ENCODE measurements around the gene RPL36. TPM values are rescaled to one million over a fixed set of nuclear protein-coding genes. Genes with fewer than 3 reads are reported as not detected.

The RPL36 gene
- 84.7 and 180 TPM in 2 replicates for total RNA-seq (2011; cell fraction: chromatin; rRNA removed; ENCODE audit: low replicate concordance)
- total RNA-seq (2011; cell fraction: nucleolus; rRNA removed) = 420 and 494 TPM in 2 replicates
- total RNA-seq (2011; cell fraction: nucleoplasm; rRNA removed) = 317 and 516 TPM in 2 replicates
- total RNA-seq (2014; rRNA removed) (2,132 and 2,298 TPM in 2 replicates), total RNA-seq (2014; rRNA removed; fragmentation: Illumina TruSeq; extraction: Trizol) (392 and 590 TPM in 2 replicates), total RNA-seq (2015; rRNA removed; fragmentation: Illumina TruSeq; extraction: Trizol) (1,406 and 1,507 TPM in 2 replicates), total RNA-seq (2021) (1,327 and 1,377 TPM in 2 replicates), polyA plus RNA-seq (2011; rRNA removed) (695 and 1,029 TPM in 2 replicates), polyA plus RNA-seq (2014; fragmentation: Illumina TruSeq; extraction: Trizol) (350 and 728 TPM in 2 replicates), polyA plus RNA-seq (2014; fragmentation: Nextera tagmentation; extraction: Ambion mirVana) (1,000 to 10,000 TPM; 3,132 to 3,412 TPM), polyA plus RNA-seq (2014; rRNA removed) (1,530 and 1,653 TPM in 2 replicates), polyA minus RNA-seq (2011; rRNA and poly(A)+ RNA removed) (132 and 161 TPM in 2 replicates), Bru-seq, nascent RNA (percentile 95 among the genes with signal in this experiment), BruChase-seq, experiment 1, labeled RNA remaining after a 2-hour chase (percentile 84 among the genes with signal in this experiment), BruChase-seq, experiment 2, labeled RNA remaining after a 6-hour chase (percentile 87 among the genes with signal in this experiment)
- polyA plus RNA-seq (2011; cell fraction: cytosol; rRNA removed) = 629 and 993 TPM in 2 replicates
- polyA plus RNA-seq (2011; cell fraction: nucleus; rRNA removed) = 639 and 683 TPM in 2 replicates
- 2,027 and 2,339 TPM in 2 replicates for polyA plus RNA-seq (2012)
- 779 and 953 TPM in 2 replicates for polyA minus RNA-seq (2011; cell fraction: cytosol; rRNA and poly(A)+ RNA removed)
- 134 and 203 TPM in 2 replicates for polyA minus RNA-seq (2011; cell fraction: nucleus; rRNA and poly(A)+ RNA removed)
- long read RNA-seq, experiment 1, transcript RPL36-201 (4 exons, 707 nt) = major isoform, 1,364 of 2,717 reads
- long read RNA-seq, experiment 1, transcript RPL36-202 (3 exons, 556 nt) = minor isoform, 108 of 2,717 reads
- long read RNA-seq, experiment 1, partial matches to known transcripts = 853 of 2,717 reads
- long read RNA-seq, experiment 1, other reads (novel, unspliced or antisense) = 390 of 2,717 reads
- long read RNA-seq, experiment 2, transcript RPL36-202 (3 exons, 556 nt) = minor isoform, 767 of 1,943 reads
- long read RNA-seq, experiment 2, transcript RPL36-201 (4 exons, 707 nt) = major isoform, 1,097 of 1,943 reads
- long read RNA-seq, experiment 2, partial matches to known transcripts = 39 of 1,943 reads
- long read RNA-seq, experiment 2, other reads (novel, unspliced or antisense) = 37 of 1,943 reads
- long read RNA-seq, experiment 3, transcript RPL36-202 (3 exons, 556 nt) = minor isoform, 254 of 2,600 reads
- long read RNA-seq, experiment 3, transcript RPL36-201 (4 exons, 707 nt) = major isoform, 2,285 of 2,600 reads
- long read RNA-seq, experiment 3, partial matches to known transcripts = 17 of 2,600 reads
- long read RNA-seq, experiment 3, other reads (novel, unspliced or antisense) = 42 of 2,600 reads

GRCh38 chr19:5690125-5690954 is at the start of gene RPL36:
Gene RPL36, plus strand, starts transcription at chr19:5690295. Its CDS starts 213 bp downstream, at chr19:5690508.
- H3K9ac ChIP-seq (ENCODE audit: insufficient read depth in 1 of 2, low read depth in 2 of 2, low read length in 2 of 2) = peak within 1 kb of the TSS; percentile 94 to 98
- TF ChIP-seq PML (IDR thresholded peaks at IDR 0.05; ENCODE audit: low read length) = peak; percentile 94
- no peak for TF ChIP-seq THAP7 (CRISPR knock-in tag; IDR thresholded peaks at IDR 0.05)
- TF ChIP-seq ZNF444 (CRISPR knock-in tag; IDR thresholded peaks at IDR 0.05) = no peak
- peak; percentile 21; the same call in 1 of the 2 replicates for TF ChIP-seq FOXP4 (CRISPR knock-in tag; IDR thresholded peaks at IDR 0.05; ENCODE audit: borderline replicate concordance)
- TF ChIP-seq POLR2B (IDR thresholded peaks at IDR 0.05; ENCODE audit: low read depth, partially characterized antibody) = peak; percentile 99
- no peak for TF ChIP-seq ID3 (CRISPR knock-in tag; IDR thresholded peaks at IDR 0.05)
- peak; percentile 63 for TF ChIP-seq ID3 (tag; IDR thresholded peaks at IDR 0.05)
- no peak for TF ChIP-seq ZNF655 (CRISPR knock-in tag; IDR thresholded peaks at IDR 0.05)
- TF ChIP-seq HDAC1 (IDR thresholded peaks at IDR 0.05) = peak in 1 of 2 experiments; percentile 85; a peak in 2 of 4 replicates

More at GRCh38 chr19:5690125-5690954, at the start of gene RPL36:
- in situ Hi-C loops (cut with MboI) (no loop called here), intact Hi-C loops (cut with micrococcal nuclease) (loop anchor here (2.0 kb wide), 1 partner anchor 100 kb away; the partner anchor contains the start of gene DUS3L)
- peak; percentile 57 for ATAC-seq
- under 1% methylated on average over 70 of the region's 73 CpGs for WGBS (ENCODE audit: insufficient coverage, low coverage, missing lambda C conversion rate)
- H3K9me3 ChIP-seq (replicated peaks; ENCODE audit: control insufficient read depth, insufficient read depth, low read depth, low read length) = no peaks in the 10 kb centered on the region
- H3K4me2 ChIP-seq (ENCODE audit: insufficient read depth, low read length) = peak within 1 kb of the TSS; percentile 93
- peak; percentile 77 to 98 (median 87) for DNase-seq (ENCODE audit: extremely low read depth in 1 of 4, low spot score in 3 of 4)
- peak within 1 kb of the TSS; percentile 100 for H3K4me3 ChIP-seq
- POLR2A ChIA-PET = interaction anchor here (0.6 to 3.0 kb wide), 45 partner anchors 8 to 999 kb away, joined by 3 to 31 read pairs (median 4); partner anchors contain the start of genes CATSPERD, DUS3L, LONP1 and MICOS13
- peaks cover 50% of the 10 kb centered on the region for H3K36me3 ChIP-seq (ENCODE audit: control insufficient read depth, insufficient read depth, low read length)
- peaks cover 53% of the 10 kb centered on the region for H3K79me2 ChIP-seq (ENCODE audit: control insufficient read depth, insufficient read depth, low read length)
- BruUV-seq (replicated peaks) = no TSS peak
- peaks cover 17% of the 10 kb centered on the region for H3K9me1 ChIP-seq (ENCODE audit: control insufficient read depth, insufficient read depth, low read length)
- CTCF ChIA-PET (ENCODE audit: low intra/inter-chr PET ratio) = interaction anchor here (0.7 to 0.9 kb wide), 2 partner anchors 30 to 135 kb away, joined by 3 to 4 read pairs; partner anchors contain the start of genes CATSPERD and LONP1
- FAIRE-seq = no peak
- no peaks in the 10 kb centered on the region for H3K27me3 ChIP-seq (ENCODE audit: control insufficient read depth in 2 of 2, insufficient read depth in 2 of 2, low read length in 2 of 2)
- peak within 1 kb of the TSS; percentile 96 for H3K27ac ChIP-seq (ENCODE audit: extremely low read depth, low read depth, low read length)
- peaks cover 48% of the 10 kb centered on the region for H4K20me1 ChIP-seq (replicated peaks; ENCODE audit: control insufficient read depth, insufficient read depth, low read length)
- peak within 1 kb of the TSS; percentile 96 for H2AFZ ChIP-seq (ENCODE audit: low read depth, low read length)
- H3K4me1 ChIP-seq (replicated peaks in 1 of 2; ENCODE audit: control insufficient read depth in 2 of 2, insufficient read depth in 2 of 2, low read length in 2 of 2) = peaks cover 20 to 70% of the 10 kb centered on the region in 2 experiments

All from K562 (cell line).